ENCODE measurements around the gene SMIM1. TPM values are rescaled to one million over a fixed set of nuclear protein-coding genes. Genes with fewer than 3 reads are reported as not detected.

SMIM1 gene
- total and polyA plus RNA-seq, 2 donors (not counting 3 experiments of a cell fraction or from before 2014, with no cell fraction given): 1.4 to 2.9 TPM

DNA sequence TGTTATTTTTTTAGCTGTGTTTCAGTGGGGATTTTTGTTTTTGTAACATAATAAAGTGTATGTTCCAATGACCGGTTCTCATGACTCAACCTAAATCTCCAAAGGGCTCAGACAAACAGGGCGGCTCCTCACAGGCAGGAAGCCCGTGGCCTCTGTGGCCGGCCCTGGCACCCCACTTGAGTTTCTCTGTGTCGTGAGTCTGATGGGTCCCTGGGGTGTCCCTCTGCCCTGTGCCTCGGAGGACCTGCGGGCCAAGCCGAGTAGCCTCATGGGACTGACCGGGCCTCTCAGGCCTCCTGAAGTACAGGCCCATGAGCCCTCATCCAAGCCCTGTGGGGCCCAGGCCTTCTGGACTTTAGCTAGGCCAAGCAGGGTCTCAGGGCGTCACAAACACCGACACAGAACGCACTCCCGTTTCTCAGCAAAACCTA lies 36.4 kb upstream of the SMIM1 start:
- H4K20me1 ChIP-seq (replicated peaks; ENCODE audit: control insufficient read depth, extremely low read depth, insufficient read depth, low read length): no peaks in the 10 kb centered on the region
- no peak overlapping the region for H3K27ac ChIP-seq (ENCODE audit: insufficient read depth, low read depth, low read length)
- no peak overlapping the region for H3K4me2 ChIP-seq (ENCODE audit: insufficient read depth, low read length)
- BruUV-seq (replicated peaks): no TSS peak
- no peaks in the 10 kb centered on the region for H3K9me3 ChIP-seq (replicated peaks; ENCODE audit: control insufficient read depth, insufficient read depth, low read length)
- H3K9ac ChIP-seq (replicated peaks; ENCODE audit: extremely low read depth, insufficient read depth, low read length): no peak overlapping the region
- DNase-seq (ENCODE audit: low read depth, low spot score) (no peak), FAIRE-seq (no peak)
- ChIA-PET CTCF (interaction anchor here (3.5 kb wide), 1 partner anchor 12 kb away, joined by 25 read pairs; no protein-coding TSS in a partner anchor), POLR2A (no interaction called here)
- H3K27me3 ChIP-seq (ENCODE audit: control insufficient read depth in 2 of 2, insufficient read depth in 2 of 2, low read length in 2 of 2): no peaks in the 10 kb centered on the region
- peaks cover 4 to 12% of the 10 kb centered on the region in 2 experiments for H3K36me3 ChIP-seq (ENCODE audit: control insufficient read depth in 2 of 2, extremely low read depth in 1 of 2, insufficient read depth in 2 of 2, low read length in 2 of 2)
- intact Hi-C loops (cut with micrococcal nuclease) (no loop called here), dilution Hi-C loops (cut with MboI; ENCODE audit: extremely low pct_ligation_motif_present, low sequenced_read_pairs) (no loop called here)
- H3K4me3 ChIP-seq (replicated peaks in 1 of 3; ENCODE audit: insufficient read depth in 1 of 3, low read depth in 1 of 3, low read length in 3 of 3): no peak overlapping the region
- no peaks in the 10 kb centered on the region for H3K79me2 ChIP-seq (ENCODE audit: control insufficient read depth, insufficient read depth, low read length)
- TF ChIP-seq FOS (IDR thresholded peaks at IDR 0.05; ENCODE audit: borderline replicate concordance, insufficient read depth, low read length): no peak
- H3K9me1 ChIP-seq (replicated peaks; ENCODE audit: control insufficient read depth, extremely low read depth, insufficient read depth, low read length): no peaks in the 10 kb centered on the region
- no peak overlapping the region for H2AFZ ChIP-seq (ENCODE audit: low read depth, low read length)
- no peaks in the 10 kb centered on the region for H3K4me1 ChIP-seq (ENCODE audit: control insufficient read depth, extremely low read depth, insufficient read depth, low read length)

GRCh38 chr1:3736708-3737107 lies 35.8 kb upstream of the SMIM1 start:
- H3K27me3 ChIP-seq (ENCODE audit: control insufficient read depth in 2 of 2, insufficient read depth in 2 of 2, low read length in 2 of 2): no peaks in the 10 kb centered on the region
- ChIA-PET CTCF (interaction anchor here (3.5 kb wide), 1 partner anchor 12 kb away, joined by 25 read pairs; no protein-coding TSS in a partner anchor), POLR2A (no interaction called here)
- TF ChIP-seq GATA2 (IDR thresholded peaks at IDR 0.05; ENCODE audit: insufficient read depth, insufficient read length, low read depth, low read length): no peak
- TF ChIP-seq CTCF (IDR thresholded peaks at IDR 0.05; ENCODE audit: extremely low read depth in 1 of 2, insufficient read depth in 1 of 2, low read depth in 1 of 2, low read length in 2 of 2): no peak
- TF ChIP-seq JUN (IDR thresholded peaks at IDR 0.05; ENCODE audit: borderline replicate concordance, insufficient read depth, insufficient read length, low read depth): no peak
- no peak for TF ChIP-seq FOS (IDR thresholded peaks at IDR 0.05; ENCODE audit: borderline replicate concordance, insufficient read depth, low read length)
- TF ChIP-seq, protein P1, sequence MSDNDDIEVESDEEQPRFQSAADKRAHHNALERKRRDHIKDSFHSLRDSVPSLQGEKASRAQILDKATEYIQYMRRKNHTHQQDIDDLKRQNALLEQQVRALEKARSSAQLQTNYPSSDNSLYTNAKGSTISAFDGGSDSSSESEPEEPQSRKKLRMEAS (IDR thresholded peaks at IDR 0.05; ENCODE audit: insufficient read depth, insufficient read length): no peak
- TF ChIP-seq EZH2 (IDR thresholded peaks at IDR 0.05; ENCODE audit: borderline replicate concordance, low read depth, low read length, severe bottlenecking): no peak
- no peak for TF ChIP-seq POLR2A (IDR thresholded peaks at IDR 0.05; ENCODE audit: low read depth, low read length)
- TF ChIP-seq MYC (IDR thresholded peaks at IDR 0.05; ENCODE audit: low read depth, low read length): no peak
- no peak for TF ChIP-seq POLR2AphosphoS5 (IDR thresholded peaks at IDR 0.05; ENCODE audit: insufficient read depth, low read depth, low read length)
- H2AFZ ChIP-seq (ENCODE audit: low read depth, low read length): no peak overlapping the region
- H4K20me1 ChIP-seq (replicated peaks; ENCODE audit: control insufficient read depth, extremely low read depth, insufficient read depth, low read length): no peaks in the 10 kb centered on the region
- no peaks in the 10 kb centered on the region for H3K79me2 ChIP-seq (ENCODE audit: control insufficient read depth, insufficient read depth, low read length)
- FAIRE-seq: no peak
- no peaks in the 10 kb centered on the region for H3K9me1 ChIP-seq (replicated peaks; ENCODE audit: control insufficient read depth, extremely low read depth, insufficient read depth, low read length)
- intact Hi-C loops (cut with micrococcal nuclease) (no loop called here), dilution Hi-C loops (cut with MboI; ENCODE audit: extremely low pct_ligation_motif_present, low sequenced_read_pairs) (no loop called here)
- no peak overlapping the region for H3K4me2 ChIP-seq (ENCODE audit: insufficient read depth, low read length)
- H3K4me3 ChIP-seq (replicated peaks in 1 of 3; ENCODE audit: insufficient read depth in 1 of 3, low read depth in 1 of 3, low read length in 3 of 3): no peak overlapping the region
- no peaks in the 10 kb centered on the region for H3K9me3 ChIP-seq (replicated peaks; ENCODE audit: control insufficient read depth, insufficient read depth, low read length)
- H3K36me3 ChIP-seq (ENCODE audit: control insufficient read depth in 2 of 2, extremely low read depth in 1 of 2, insufficient read depth in 2 of 2, low read length in 2 of 2): peaks cover 4 to 16% of the 10 kb centered on the region in 2 experiments
- no peak overlapping the region for H3K27ac ChIP-seq (ENCODE audit: insufficient read depth, low read depth, low read length)
- no TSS peak for BruUV-seq (replicated peaks)
- H3K4me1 ChIP-seq (ENCODE audit: control insufficient read depth, extremely low read depth, insufficient read depth, low read length): no peaks in the 10 kb centered on the region
- DNase-seq (ENCODE audit: low read depth, low spot score): no peak
- no peak overlapping the region for H3K9ac ChIP-seq (replicated peaks; ENCODE audit: extremely low read depth, insufficient read depth, low read length)

Measured in endothelial cell of umbilical vein (primary cell).